Activated CD4-positive, alpha-beta T cell treated with anti-CD3 and anti-CD28 coated beads, Interleukin-2, amount 50 U/mL, for 4 hours (primary cell): ENCODE results near the gene SPINT3.
"Not testable (repeated sequence)": the region's sequence is repeated elsewhere in the genome, so short reads cannot be mapped to it uniquely, and the experiment has no call there.

Source experiments
- DNase-seq, 2 experiments: peaks; one replicate each; pipeline ENCODE4 v3.0.0-alpha.2; 2020

SPINT3 gene

DNA sequence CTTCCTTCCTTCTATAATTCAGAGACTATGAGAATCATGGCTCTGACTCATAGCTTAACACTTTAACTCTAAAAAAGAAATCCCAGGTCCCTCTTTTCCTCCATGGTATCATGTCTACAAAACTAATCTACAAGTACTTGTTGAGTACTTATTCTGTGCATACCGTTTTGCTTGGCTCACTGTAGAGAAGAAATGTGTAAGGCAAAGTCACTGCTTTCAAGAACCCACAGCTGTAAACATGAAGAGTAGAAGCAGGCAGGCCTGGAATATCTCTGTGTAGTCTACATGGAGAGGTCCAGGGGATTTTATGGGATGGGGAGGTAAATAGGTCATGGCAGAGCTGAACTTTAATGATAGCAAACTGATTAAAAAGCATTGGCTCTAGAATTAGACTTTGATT, 13.8 kb downstream of the SPINT3 start:
- DNase-seq: no peak

GRCh38 chr20:45500022-45500421, 15.4 kb downstream of the SPINT3 start:
- DNase-seq: no peak

DNA sequence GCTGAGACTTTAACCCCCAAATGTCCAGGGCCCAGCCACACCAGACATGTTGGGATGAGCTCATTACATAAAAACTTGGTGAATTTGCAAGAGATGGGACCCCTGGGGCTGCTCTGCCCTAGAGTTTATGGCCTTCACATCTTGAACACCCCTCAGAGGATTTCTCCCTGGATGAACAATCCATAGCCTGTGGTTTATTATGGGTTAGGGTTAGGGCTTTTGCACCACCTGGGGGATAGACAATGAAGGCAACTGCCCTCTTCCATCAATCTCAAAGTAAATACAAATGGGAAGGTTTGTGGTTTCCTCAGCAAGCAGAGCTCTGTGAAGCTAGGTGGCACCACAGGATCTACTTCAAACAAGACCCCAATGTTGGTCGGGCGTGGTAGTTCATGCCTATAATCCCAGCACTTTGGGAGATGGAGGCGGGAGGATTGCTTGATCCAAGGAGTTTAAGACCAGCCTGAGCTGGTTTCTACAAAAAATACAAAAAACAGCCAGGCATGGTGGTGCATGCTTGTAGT, 17.4 kb downstream of the SPINT3 start:
- no peak for DNase-seq

GRCh38 chr20:45496166-45496565, 19.3 kb downstream of the SPINT3 start:
- no peak for DNase-seq

DNA sequence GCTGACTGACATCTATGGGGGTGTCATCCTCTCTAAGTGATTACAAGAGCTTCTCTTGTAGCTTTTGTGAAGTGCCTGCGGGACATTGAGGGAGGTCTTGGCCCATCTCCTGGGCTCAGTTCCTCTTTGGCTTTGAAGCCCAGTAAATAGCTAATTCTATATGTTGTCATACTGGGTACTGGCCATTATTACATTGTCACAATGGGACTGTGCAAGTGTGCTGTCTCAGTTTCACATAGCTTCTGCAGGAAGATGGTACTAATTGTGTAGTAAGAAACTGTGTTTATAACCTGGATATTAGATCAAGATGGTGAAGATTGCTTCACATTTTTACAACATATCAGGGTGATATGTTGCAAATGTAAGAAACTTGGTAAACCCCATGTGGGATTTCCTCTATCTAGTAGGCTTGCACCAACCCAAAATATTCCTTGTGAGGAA, 19.9 kb downstream of the SPINT3 start:
- DNase-seq: no peak

GRCh38 chr20:45489083-45489531, 26.3 kb downstream of the SPINT3 start:
- DNase-seq: no peak

DNA sequence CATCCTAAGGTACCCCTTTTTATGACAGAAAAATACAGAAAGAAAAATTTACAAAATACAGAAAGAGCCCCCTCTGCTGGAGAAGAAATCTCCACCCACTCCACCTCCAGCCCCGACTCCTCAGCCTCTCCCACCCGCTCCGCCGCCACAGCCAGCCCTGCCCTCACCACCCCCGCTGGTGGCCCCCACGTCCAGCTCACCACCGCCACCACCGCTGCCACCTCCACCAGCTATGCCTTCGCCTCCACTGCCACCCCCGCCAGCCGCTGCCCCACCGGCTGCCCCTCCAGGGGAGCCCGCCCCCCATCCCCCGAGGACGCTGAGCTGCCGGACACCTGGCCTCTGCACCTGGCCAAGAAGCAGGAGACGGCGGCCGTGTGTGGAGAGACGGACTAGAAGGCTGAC, 28.2 kb downstream of the SPINT3 start:
- DNase-seq: no peak

DNA sequence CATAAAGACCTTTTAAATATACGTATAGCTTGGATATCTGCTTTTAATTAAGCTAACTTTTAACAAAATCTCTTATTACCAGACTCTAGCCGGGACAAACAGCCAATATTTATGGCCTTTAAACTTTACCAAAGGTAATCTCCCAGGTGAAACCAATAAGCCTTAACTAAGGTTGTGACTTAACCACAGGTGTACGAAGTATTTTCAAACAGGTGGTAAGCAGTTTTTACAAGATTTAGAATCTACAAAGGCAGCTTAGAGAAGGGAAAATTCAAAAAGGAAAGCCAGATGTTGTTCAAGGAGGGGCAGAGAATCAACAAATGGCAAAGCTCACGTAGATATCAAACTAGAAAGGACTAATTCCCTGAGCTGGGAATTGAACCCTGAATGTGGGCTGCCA, 30.0 kb downstream of the SPINT3 start:
- DNase-seq: no peak

DNA sequence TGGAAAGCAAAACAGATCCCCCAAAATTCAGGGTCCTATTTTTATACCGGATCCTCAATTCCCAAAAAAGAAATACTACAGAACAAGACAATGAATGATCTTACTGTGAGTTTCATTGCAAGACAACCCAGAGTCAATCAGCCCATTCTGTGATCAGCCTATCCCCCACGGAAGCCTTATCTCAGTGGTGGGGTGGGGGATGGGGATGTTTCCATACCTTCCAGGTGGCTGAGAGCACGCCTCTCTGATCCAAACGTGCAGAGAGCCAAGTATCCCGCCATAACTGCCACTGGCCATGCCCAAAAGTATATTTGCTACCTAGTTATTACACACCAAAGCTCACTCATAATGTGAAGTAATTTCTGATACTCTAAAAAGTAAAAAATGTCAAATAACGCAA, 30.7 kb downstream of the SPINT3 start:
- DNase-seq: no peak

GRCh38 chr20:45479822-45480221, 35.6 kb downstream of the SPINT3 start:
- no peak for DNase-seq

DNA sequence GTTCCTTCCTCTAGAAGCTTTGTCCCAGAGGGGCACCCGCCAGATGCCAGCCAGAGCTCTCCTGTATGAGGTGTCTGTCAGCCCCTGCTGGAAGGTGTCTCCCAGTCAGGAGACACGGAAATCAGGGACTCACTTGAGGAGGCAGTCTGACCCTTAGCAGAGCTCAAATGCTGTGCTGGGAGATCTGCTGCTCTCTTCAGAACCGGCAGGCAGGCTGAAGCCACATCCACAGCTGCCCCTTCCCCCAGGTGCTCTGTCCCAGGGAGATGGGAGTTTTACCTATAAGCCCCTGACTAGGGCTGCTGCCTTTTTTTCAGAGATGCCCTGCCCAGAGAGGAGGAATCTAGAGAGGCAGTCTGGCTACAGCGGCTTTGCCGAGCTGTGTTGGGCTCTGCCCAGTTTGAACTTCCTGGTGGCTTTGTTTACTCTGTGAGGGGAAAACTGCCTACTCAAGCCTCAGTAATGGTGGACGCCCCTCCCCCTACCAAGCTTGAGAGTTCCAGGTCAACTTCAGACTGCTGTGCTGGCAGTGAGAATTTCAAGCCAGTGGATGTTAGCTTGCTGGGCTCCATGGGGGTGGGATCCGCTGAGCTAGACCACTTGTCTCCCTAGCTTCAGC, 37.8 kb downstream of the SPINT3 start:
- not testable (repeated sequence) for DNase-seq

- DNase-seq: not testable (repeated sequence)
Measured at GRCh38 chr20:45472286-45472685, 43.1 kb downstream of the SPINT3 start.

DNA sequence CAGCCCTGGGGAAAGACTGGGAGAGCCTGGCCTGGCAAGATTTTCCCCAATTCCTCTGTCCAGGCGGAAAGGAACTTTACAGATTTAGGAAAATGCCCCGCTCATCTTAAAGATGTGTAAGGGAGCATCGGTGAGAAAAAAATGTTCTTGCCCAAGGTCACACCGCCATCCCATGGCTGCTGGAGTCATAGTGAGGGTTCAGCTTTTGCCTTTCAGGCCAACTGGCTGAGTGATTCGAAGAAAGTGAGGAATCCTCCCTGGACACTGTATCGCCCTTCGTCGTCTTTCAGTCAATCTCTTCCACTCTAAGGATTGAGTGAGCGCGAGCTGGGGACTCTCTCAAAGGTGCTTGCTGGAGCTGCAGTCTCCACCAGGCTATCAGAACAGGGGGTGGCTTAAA, 44.5 kb downstream of the SPINT3 start:
- DNase-seq: no peak

DNA sequence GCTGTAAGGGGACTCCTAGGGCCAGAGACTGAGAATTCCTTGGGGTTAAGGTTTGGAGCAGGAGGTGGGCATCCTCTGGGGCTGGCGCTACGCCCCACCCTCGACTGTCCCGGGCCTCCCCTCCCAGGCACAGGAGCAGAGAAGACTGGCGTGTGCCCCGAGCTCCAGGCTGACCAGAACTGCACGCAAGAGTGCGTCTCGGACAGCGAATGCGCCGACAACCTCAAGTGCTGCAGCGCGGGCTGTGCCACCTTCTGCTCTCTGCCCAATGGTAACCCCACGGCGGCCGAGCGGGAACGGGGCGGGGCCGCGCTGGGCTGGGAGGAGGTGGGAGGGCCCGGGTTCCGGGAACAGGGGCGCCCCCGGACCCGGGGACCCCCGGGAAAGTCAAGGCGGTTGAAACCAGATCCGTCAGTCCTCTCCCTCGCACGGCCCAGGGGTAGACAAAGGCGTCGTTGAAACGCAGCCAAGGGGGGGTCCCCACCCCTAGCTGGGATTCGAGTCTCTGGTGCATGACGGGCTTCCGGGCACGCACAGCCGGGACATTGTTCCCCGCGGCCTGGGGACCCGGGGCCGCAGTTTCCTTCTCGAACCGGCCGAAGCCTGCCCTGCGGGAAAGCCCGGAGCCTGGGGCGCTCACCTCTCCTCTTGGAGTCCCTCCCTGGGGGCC, 45.0 kb downstream of the SPINT3 start:
- no peak for DNase-seq

- no peak for DNase-seq
Measured at GRCh38 chr20:45469336-45470261, 45.8 kb downstream of the SPINT3 start, which contains the start of gene WFDC2. WFDC2 (plus strand) TSS chr20:45469753; CDS start chr20:45469782, 29 bp downstream.

DNA sequence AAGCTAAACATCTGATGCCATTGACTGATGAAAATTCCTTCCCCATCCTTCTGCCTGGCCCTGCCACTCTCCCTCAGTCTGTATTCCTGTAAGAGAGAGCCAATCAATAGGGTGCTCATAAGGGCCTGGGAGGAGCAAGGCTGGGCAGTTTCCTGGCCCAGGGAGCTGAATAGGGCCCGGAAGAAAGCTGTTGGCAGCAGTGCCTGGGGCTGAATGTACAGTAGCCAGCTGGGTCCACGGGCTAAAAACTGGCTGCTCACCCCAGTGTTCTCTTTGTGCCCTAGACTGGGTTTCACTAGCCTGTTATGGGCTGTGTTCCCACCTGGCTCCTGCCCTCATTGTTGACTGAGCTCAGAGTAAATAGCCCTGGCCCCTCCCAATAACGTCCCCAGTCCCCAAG, 47.6 kb downstream of the SPINT3 start:
- no peak for DNase-seq

GRCh38 chr20:45467172-45467571, 48.2 kb downstream of the SPINT3 start:
- no peak for DNase-seq

- DNase-seq: no peak
Measured at GRCh38 chr20:45465491-45466266, 49.7 kb downstream of the SPINT3 start.

- DNase-seq: no peak
Measured at GRCh38 chr20:45463709-45464108, 51.7 kb downstream of the SPINT3 start.

DNA sequence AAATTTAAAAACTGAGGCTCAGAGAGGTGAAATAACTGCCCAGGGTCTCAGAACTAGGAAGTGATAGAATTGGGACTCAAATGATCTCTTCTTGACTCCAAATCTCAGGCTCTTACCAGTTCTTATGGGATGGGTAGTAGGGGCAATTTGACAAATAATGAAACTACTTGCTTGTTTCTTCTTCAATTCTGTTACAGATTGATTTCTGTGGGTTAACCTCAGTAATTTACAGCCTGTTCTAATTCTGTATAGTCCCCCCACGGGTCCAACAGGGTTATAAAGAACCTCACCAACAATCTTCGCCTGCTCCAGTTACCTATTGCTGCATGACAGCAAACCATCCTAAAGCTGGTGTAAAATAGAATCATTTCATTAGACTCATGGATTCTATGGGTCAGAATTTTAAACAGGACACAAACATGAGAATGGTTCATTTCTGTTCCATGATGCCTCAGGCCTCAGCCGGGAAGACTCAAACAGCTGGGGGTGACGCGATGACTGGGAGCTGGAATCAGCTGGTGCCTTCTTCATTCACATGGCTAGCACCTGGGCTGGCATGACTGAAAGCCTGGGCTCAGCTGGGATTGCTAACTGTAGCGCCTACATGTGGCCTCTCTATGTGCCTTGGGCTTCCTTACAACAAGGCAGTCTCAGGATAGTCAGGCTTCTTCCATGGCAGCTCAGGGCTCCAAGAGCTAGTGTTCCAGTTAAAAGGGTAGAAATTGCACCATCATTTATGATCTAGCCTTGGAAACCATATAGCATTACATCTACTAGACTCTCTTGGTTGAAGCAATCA, 52.5 kb downstream of the SPINT3 start:
- no peak for DNase-seq
